GM12878 (cell line): Measurements from ENCODE around the gene PALD1. TPM values are rescaled to one million over a fixed set of nuclear protein-coding genes. Genes with fewer than 3 reads are reported as not detected.
A peak's percentile ranks its signal among the peaks of the same experiment; 100 is the strongest.

ENCODE experiments used
- ATF2 ChIP-seq: IDR thresholded peaks from 2 replicates; pipeline ENCODE4 v1.6.1; 2012; ENCODE audit warnings: low read length, inconsistent platforms
- CBX3 ChIP-seq: fragments of 200-600 bp; sonication (generic); IDR thresholded peaks from 2 replicates; pipeline ENCODE4 v1.6.1; 2016; ENCODE audit warnings: low read depth, borderline replicate concordance
- CBX5 ChIP-seq: sonication (generic); IDR thresholded peaks from 2 replicates; pipeline ENCODE4 v1.6.1; 2016; ENCODE audit warnings: low read depth, moderate library complexity, mild to moderate bottlenecking, inconsistent platforms
- CREB1 ChIP-seq: IDR thresholded peaks from 2 replicates; pipeline ENCODE4 v1.6.1; 2012; ENCODE audit warnings: low read depth, mild to moderate bottlenecking, inconsistent platforms
- E2F8 ChIP-seq: fragments of 450-650 bp; IDR thresholded peaks from 2 replicates; pipeline ENCODE4 v1.6.1; 2018; ENCODE audit warnings: mild to moderate bottlenecking, low read depth, moderate library complexity; ENCODE audit not compliant: partially characterized antibody
- EED ChIP-seq: sonication (generic); IDR thresholded peaks from 2 replicates; pipeline ENCODE4 v1.6.1; 2016; ENCODE audit warnings: antibody characterized with exemption, low read depth
- EP300 ChIP-seq, 2 experiments: fragments of 150-350 bp in 1 of 2; IDR thresholded peaks; 2 replicates each; pipeline ENCODE4 v1.6.1; 2011 to 2012; ENCODE audit warnings: low read depth in 2 of 2, low read length in 2 of 2, borderline replicate concordance in 1 of 2, improper control_type of control experiment in 1 of 2, inconsistent platforms in 1 of 2; ENCODE audit not compliant: control insufficient read depth in 1 of 2
- FOXK2 ChIP-seq: fragments of 450-650 bp; IDR thresholded peaks from 2 replicates; pipeline ENCODE4 v1.6.1; 2017; ENCODE audit warnings: mild to moderate bottlenecking, moderate library complexity
- IKZF2 ChIP-seq, 2 experiments: fragments of 450-650 bp; IDR thresholded peaks; 2 replicates each; pipeline ENCODE4 v1.6.1; 2017; ENCODE audit warnings: mild to moderate bottlenecking in 2 of 2, moderate library complexity in 2 of 2
- NBN ChIP-seq: fragments of 450-650 bp; IDR thresholded peaks from 2 replicates; pipeline ENCODE4 v1.6.1; 2016
- RAD51 ChIP-seq: fragments of 450-650 bp; IDR thresholded peaks from 2 replicates; pipeline ENCODE4 v1.6.1; 2016; ENCODE audit warnings: moderate library complexity, mild to moderate bottlenecking, inconsistent platforms
- RFX5 ChIP-seq: IDR thresholded peaks from 2 replicates; pipeline ENCODE4 v1.6.1; 2011; ENCODE audit warnings: low read depth, low read length, improper control_type of control experiment
- SMARCA5 ChIP-seq: fragments of 450-650 bp; IDR thresholded peaks from 2 replicates; pipeline ENCODE4 v1.6.1; 2017; ENCODE audit warnings: mild to moderate bottlenecking
- SMC3 ChIP-seq: IDR thresholded peaks from 2 replicates; pipeline ENCODE4 v1.6.1; 2011; ENCODE audit warnings: low read length, improper control_type of control experiment, borderline replicate concordance
- SREBF1 ChIP-seq: IDR thresholded peaks from 2 replicates; pipeline ENCODE4 v1.6.1; 2012; ENCODE audit warnings: mild to moderate bottlenecking, low read length
- SREBF2 ChIP-seq: IDR thresholded peaks from 2 replicates; pipeline ENCODE4 v1.6.1; 2012; ENCODE audit warnings: mild to moderate bottlenecking, low read length
- SRF ChIP-seq, 2 experiments: IDR thresholded peaks; 2 replicates each; pipeline ENCODE4 v1.6.1; 2011; ENCODE audit warnings: low read depth in 2 of 2, low read length in 2 of 2, mild to moderate bottlenecking in 1 of 2, moderate library complexity in 1 of 2
- TBL1XR1 ChIP-seq: IDR thresholded peaks from 2 replicates; pipeline ENCODE4 v1.6.1; 2012; ENCODE audit warnings: low read depth, low read length, improper control_type of control experiment
- YBX1 ChIP-seq: fragments of 450-650 bp; IDR thresholded peaks from 2 replicates; pipeline ENCODE4 v1.6.1; 2016; ENCODE audit warnings: antibody characterized with exemption
- polyA plus RNA-seq, 11 experiments: library from polyadenylated mRNA; depleted of rRNA in 4 of 11; unstranded in 6 of 11; stranded (reverse) in 5 of 11; fragments of >200 nt; fragmentation: Nextera tagmentation in 4 of 11; fragmentation: Illumina TruSeq in 1 of 11; extraction: Ambion mirVana in 4 of 11; extraction: Trizol in 1 of 11; gene quantifications; 1 replicate in 1 of 11; 2 replicates in 10 of 11; pipeline versions ENCODE4 v1.2.1 to v1.2.3, GENCODE V29; 2011 to 2016; ENCODE audit warnings: inconsistent platforms in 2 of 11, missing spikeins in 2 of 11, low read depth in 1 of 11
- total RNA-seq, 4 experiments: library from RNA; depleted of rRNA in 3 of 4; stranded (reverse); fragments of >200 nt in 3 of 4; fragmentation: Illumina TruSeq in 1 of 4; extraction: Trizol in 1 of 4; gene quantifications; 2 replicates each; pipeline versions ENCODE4 v1.2.1 to v1.2.3, GENCODE V29; 2013 to 2021
- TF ChIP-seq, protein P1 (sequence below): IDR thresholded peaks from 2 replicates; pipeline ENCODE4 v1.6.1; 2011; ENCODE audit warnings: borderline replicate concordance, low read depth, mild to moderate bottlenecking, moderate library complexity, mixed read lengths, low read length; ENCODE audit not compliant: insufficient read depth; ENCODE audit errors: extremely low read length
- TF ChIP-seq, protein P2 (sequence below): fragments of 450-650 bp; IDR thresholded peaks from 2 replicates; pipeline ENCODE4 v1.6.1; 2017; ENCODE audit warnings: low read depth, mild to moderate bottlenecking, moderate library complexity

PALD1 gene
- total and polyA plus RNA-seq, 10 of the 15 experiments (the other 5 are each of a cell fraction or from before 2014, with no cell fraction given), result 0.43 to 20.9 (median 9.0) TPM

GRCh38 chr10:70587045-70587658, 108.6 kb downstream of the PALD1 start (continued):
- TF ChIP-seq, protein P1, sequence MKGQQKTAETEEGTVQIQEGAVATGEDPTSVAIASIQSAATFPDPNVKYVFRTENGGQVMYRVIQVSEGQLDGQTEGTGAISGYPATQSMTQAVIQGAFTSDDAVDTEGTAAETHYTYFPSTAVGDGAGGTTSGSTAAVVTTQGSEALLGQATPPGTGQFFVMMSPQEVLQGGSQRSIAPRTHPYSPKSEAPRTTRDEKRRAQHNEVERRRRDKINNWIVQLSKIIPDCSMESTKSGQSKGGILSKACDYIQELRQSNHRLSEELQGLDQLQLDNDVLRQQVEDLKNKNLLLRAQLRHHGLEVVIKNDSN, result no peak
- TF ChIP-seq CBX5 (no peak), SREBF2 (no peak), YBX1 (no peak), EED (0 out of 2 replicates have a peak, but pooled peaks have one; percentile 28), TBL1XR1 (no peak), SRF (IDR thresholded peaks at IDR 0.05; ENCODE audit: low read depth in 2 of 2, low read length in 2 of 2) (no peak), ATF2 (no peak), CREB1 (0 out of 2 replicates have a peak, but pooled peaks have one; percentile 27), RFX5 (no peak), RAD51 (0 out of 2 replicates have a peak, but pooled peaks have one; percentile 30), SMARCA5 (no peak), SMC3 (no peak), IKZF2 (IDR thresholded peaks at IDR 0.05) (peak; percentile 87 to 88), SREBF1 (no peak), NBN (no peak), E2F8 (no peak), CBX3 (no peak), FOXK2 (no peak), EP300 (IDR thresholded peaks at IDR 0.05; ENCODE audit: borderline replicate concordance in 1 of 2, control insufficient read depth in 1 of 2, low read depth in 2 of 2, low read length in 2 of 2) (peak; percentile 83 to 88)
- TF ChIP-seq, protein P2, sequence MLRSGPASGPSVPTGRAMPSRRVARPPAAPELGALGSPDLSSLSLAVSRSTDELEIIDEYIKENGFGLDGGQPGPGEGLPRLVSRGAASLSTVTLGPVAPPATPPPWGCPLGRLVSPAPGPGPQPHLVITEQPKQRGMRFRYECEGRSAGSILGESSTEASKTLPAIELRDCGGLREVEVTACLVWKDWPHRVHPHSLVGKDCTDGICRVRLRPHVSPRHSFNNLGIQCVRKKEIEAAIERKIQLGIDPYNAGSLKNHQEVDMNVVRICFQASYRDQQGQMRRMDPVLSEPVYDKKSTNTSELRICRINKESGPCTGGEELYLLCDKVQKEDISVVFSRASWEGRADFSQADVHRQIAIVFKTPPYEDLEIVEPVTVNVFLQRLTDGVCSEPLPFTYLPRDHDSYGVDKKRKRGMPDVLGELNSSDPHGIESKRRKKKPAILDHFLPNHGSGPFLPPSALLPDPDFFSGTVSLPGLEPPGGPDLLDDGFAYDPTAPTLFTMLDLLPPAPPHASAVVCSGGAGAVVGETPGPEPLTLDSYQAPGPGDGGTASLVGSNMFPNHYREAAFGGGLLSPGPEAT, result peak; percentile 82; the same call in 1 of the 2 replicates
